Uterus (tissue), 4 donors: ENCODE results near the gene ACADL. TPM values are rescaled to one million over a fixed set of nuclear protein-coding genes. Genes with fewer than 3 reads are reported as not detected.
"Not testable (repeated sequence)": the region's sequence is repeated elsewhere in the genome, so short reads cannot be mapped to it uniquely, and the experiment has no call there.

ENCODE experiments used
- DNase-seq, 2 donors: peaks; one replicate each; pipeline ENCODE4 v3.0.0-alpha.2; 2019 to 2020
- H3K27ac ChIP-seq, 2 donors: fragments of 200-600 bp; sonication (generic); 1 replicate in 1 of 2; 2 replicates in 1 of 2; pipeline ENCODE4 v1.5.1; 2016 to 2018
- H3K27me3 ChIP-seq, 2 donors: fragments of 200-600 bp; sonication (generic); one replicate each; pipeline ENCODE4 v1.5.1; 2018 to 2019; ENCODE audit warnings: control low read depth in 1 of 2
- H3K36me3 ChIP-seq, 2 donors: fragments of 200-600 bp; sonication (generic); one replicate each; pipeline ENCODE4 v1.5.1; 2019; ENCODE audit warnings: control low read depth in 1 of 2
- H3K4me1 ChIP-seq, 2 donors: fragments of 200-600 bp; sonication (generic); one replicate each; pipeline ENCODE4 v1.5.1; 2018 to 2019; ENCODE audit warnings: control low read depth in 1 of 2
- H3K4me3 ChIP-seq, 2 donors: fragments of 200-600 bp; sonication (generic); 1 replicate in 1 of 2; 2 replicates in 1 of 2; pipeline ENCODE4 v1.5.1; 2018 to 2019; ENCODE audit warnings: mild to moderate bottlenecking in 1 of 2
- H3K9me3 ChIP-seq, 2 donors: fragments of 200-600 bp; sonication (generic); one replicate each; pipeline ENCODE4 v1.5.1; 2019; ENCODE audit warnings: control low read depth in 1 of 2
- POLR2A ChIP-seq, 2 donors: fragments of 450-650 bp; IDR thresholded peaks; one replicate each; pipeline ENCODE4 v1.6.1; 2016; ENCODE audit warnings: antibody characterized with exemption in 2 of 2, mild to moderate bottlenecking in 1 of 2, moderate library complexity in 1 of 2
- intact Hi-C: fragments of 100-400 bp; cut with DNase I; formaldehyde crosslinking; loops from one replicate; pipeline ENCODE4 v1.15.1; 2023; ENCODE audit warnings: low total_unique reads
- total RNA-seq, 4 donors: library from RNA; depleted of rRNA in 3 of 4; stranded (reverse); fragments of >200 nt in 3 of 4; gene quantifications; one replicate each; pipeline versions ENCODE4 v1.1.0 to v1.2.4, GENCODE V29; 2014 to 2023
- TF ChIP-seq, protein P1 (sequence below), 4 experiments: fragments of 200-600 bp in 2 of 4; fragments of 450-650 bp in 2 of 4; sonication (generic) in 2 of 4; IDR thresholded peaks; one replicate each; pipeline ENCODE4 v1.5.1; 2016 to 2019; ENCODE audit warnings: antibody characterized with exemption in 4 of 4, mild to moderate bottlenecking in 2 of 4, moderate library complexity in 1 of 4
- donor health status: DM: yes; HTN: yes; CAD: no.

Gene ACADL
- total RNA-seq, 4 donors from 2014 or later, result 0.26 to 12.6 (median 8.1) TPM

DNA sequence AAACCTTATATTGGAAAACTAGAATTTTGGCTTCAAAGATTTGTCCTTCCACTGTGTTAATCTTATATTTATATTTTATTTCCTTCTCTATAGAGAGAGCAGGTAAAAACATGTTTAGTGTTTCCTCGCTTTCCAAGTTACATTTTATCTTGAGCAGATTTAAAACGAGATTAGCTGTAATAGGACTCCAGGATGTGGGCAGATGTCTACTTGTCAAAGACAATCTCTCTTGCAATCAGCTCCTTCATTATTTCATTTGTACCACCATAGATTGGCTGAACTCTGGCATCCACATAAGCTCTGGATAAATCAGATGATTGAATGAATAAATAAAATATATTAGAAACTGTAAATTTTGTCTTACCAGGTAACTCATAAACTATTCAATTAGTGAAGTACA lies 36.5 kb downstream of the ACADL start:
- Histone ChIP-seq H3K27me3 (no peaks in the 10 kb centered on the region), H3K4me3 (no peak overlapping the region), H3K27ac (no peak overlapping the region), H3K36me3 (no peaks in the 10 kb centered on the region), H3K4me1 (no peaks in the 10 kb centered on the region), H3K9me3 (peaks cover 0 to 18% of the 10 kb centered on the region in 2 donors)
- TF ChIP-seq, protein P1, sequence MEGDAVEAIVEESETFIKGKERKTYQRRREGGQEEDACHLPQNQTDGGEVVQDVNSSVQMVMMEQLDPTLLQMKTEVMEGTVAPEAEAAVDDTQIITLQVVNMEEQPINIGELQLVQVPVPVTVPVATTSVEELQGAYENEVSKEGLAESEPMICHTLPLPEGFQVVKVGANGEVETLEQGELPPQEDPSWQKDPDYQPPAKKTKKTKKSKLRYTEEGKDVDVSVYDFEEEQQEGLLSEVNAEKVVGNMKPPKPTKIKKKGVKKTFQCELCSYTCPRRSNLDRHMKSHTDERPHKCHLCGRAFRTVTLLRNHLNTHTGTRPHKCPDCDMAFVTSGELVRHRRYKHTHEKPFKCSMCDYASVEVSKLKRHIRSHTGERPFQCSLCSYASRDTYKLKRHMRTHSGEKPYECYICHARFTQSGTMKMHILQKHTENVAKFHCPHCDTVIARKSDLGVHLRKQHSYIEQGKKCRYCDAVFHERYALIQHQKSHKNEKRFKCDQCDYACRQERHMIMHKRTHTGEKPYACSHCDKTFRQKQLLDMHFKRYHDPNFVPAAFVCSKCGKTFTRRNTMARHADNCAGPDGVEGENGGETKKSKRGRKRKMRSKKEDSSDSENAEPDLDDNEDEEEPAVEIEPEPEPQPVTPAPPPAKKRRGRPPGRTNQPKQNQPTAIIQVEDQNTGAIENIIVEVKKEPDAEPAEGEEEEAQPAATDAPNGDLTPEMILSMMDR (IDR thresholded peaks at IDR 0.05), result no peak
- TF ChIP-seq POLR2A (IDR thresholded peaks at IDR 0.05), result no peak
- intact Hi-C loops, result no loop called here
- no peak for DNase-seq

GRCh38 chr2:210188190-210188589 lies 37.1 kb downstream of the ACADL start:
- no peak overlapping the region for H3K4me3 ChIP-seq
- H3K27ac ChIP-seq, result no peak overlapping the region
- TF ChIP-seq, protein P1 (IDR thresholded peaks at IDR 0.05), result no peak
- TF ChIP-seq POLR2A (IDR thresholded peaks at IDR 0.05), result no peak
- H3K36me3 ChIP-seq, result no peaks in the 10 kb centered on the region
- no peaks in the 10 kb centered on the region for H3K4me1 ChIP-seq
- no peak for DNase-seq
- intact Hi-C loops, result no loop called here
- H3K9me3 ChIP-seq, result peaks cover 0 to 20% of the 10 kb centered on the region in 2 donors
- no peaks in the 10 kb centered on the region for H3K27me3 ChIP-seq

GRCh38 chr2:210183936-210184335 lies 41.3 kb downstream of the ACADL start:
- peaks cover 0 to 23% of the 10 kb centered on the region in 2 donors for H3K9me3 ChIP-seq
- H3K27me3 ChIP-seq, DNase-seq, H3K36me3 ChIP-seq, H3K4me3 ChIP-seq, H3K4me1 ChIP-seq, H3K27ac ChIP-seq, intact Hi-C loops: not testable (repeated sequence)

GRCh38 chr2:210181606-210182088 lies 43.6 kb downstream of the ACADL start:
- intact Hi-C loops, H3K4me3 ChIP-seq, H3K36me3 ChIP-seq, H3K27ac ChIP-seq, DNase-seq, H3K27me3 ChIP-seq, H3K4me1 ChIP-seq: not testable (repeated sequence)
- peaks cover 0 to 23% of the 10 kb centered on the region in 2 donors for H3K9me3 ChIP-seq

GRCh38 chr2:210181033-210181605 lies 44.1 kb downstream of the ACADL start:
- H3K4me3 ChIP-seq, H3K36me3 ChIP-seq, DNase-seq, intact Hi-C loops, H3K4me1 ChIP-seq, H3K27me3 ChIP-seq, H3K27ac ChIP-seq: not testable (repeated sequence)
- peaks cover 0 to 23% of the 10 kb centered on the region in 2 donors for H3K9me3 ChIP-seq

DNA sequence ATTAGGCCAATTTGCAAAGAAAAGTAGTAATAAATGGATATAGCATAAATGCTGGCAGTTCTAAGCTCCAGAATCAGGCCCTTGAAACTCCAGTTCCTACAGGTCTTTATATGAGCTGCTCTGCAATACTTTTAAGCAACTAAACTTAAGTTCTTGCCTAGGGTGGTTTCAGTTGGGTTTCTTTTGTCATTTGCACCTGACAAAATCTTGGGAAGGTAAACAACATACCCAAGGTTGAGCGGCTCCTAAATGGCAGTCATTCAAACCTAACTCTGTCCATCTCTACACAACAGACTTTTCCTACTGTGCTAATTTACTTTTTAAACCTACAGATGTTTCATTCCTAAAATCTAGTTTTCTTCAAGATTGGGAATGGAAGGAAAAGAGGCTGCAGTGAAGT lies 44.8 kb downstream of the ACADL start:
- H3K27me3 ChIP-seq, result no peaks in the 10 kb centered on the region
- no peak for DNase-seq
- no peaks in the 10 kb centered on the region for H3K36me3 ChIP-seq
- no peak overlapping the region for H3K4me3 ChIP-seq
- H3K4me1 ChIP-seq, result no peaks in the 10 kb centered on the region
- H3K9me3 ChIP-seq, result peaks cover 0 to 20% of the 10 kb centered on the region in 2 donors
- H3K27ac ChIP-seq, result no peak overlapping the region
- TF ChIP-seq POLR2A (IDR thresholded peaks at IDR 0.05), result no peak
- TF ChIP-seq, protein P1 (IDR thresholded peaks at IDR 0.05), result no peak
- intact Hi-C loops, result no loop called here
